GM18502 (cell line): ENCODE measurements around the gene COL18A1.

Source experiments
- ATAC-seq: cut with Tn5 transposase; IDR thresholded peaks from one replicate; pipeline ENCODE4 v1.9.1; 2021; ENCODE audit warnings: mild to moderate bottlenecking; ENCODE audit not compliant: unreplicated experiment, poor library complexity

COL18A1 gene

DNA sequence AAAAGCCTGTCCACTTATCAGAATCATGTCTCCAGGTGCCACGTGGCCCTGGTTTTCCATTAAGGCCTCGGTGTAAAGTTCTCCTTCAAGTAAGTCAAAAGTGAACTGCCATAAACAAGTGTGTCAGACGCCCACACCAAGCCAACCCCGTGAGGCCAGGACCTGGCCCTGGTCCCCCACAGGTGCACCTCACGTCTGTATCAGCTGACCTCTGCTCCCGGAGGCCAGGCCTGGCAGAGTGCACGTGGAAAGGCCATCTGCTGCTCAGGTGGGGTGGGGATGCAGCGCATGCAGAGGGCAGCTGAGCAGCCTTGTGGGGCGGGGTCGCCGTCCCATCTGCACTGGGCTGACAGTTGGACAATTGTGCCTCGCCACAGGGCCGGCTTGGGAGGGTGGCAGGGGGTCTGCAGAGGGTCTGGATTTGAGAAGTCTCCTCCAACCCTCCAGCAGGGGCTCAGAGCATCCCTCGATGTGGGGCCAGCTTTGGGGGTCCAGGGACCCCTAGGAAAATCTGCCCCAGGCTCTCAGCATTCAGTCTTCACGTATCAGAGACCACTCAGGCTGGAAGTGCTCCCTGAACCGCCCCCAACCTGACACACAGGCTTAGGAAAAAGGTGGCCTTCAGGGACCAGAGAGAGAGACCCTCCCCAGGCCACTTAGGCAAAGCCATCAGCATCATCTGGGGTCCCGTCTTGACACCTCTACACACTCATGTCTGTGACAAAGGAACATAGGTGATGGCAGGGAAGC lies 134.3 kb downstream of the COL18A1 start:
- no peak for ATAC-seq

GRCh38 chr21:45539796-45540600 lies 135.0 kb downstream of the COL18A1 start:
- ATAC-seq = no peak

DNA sequence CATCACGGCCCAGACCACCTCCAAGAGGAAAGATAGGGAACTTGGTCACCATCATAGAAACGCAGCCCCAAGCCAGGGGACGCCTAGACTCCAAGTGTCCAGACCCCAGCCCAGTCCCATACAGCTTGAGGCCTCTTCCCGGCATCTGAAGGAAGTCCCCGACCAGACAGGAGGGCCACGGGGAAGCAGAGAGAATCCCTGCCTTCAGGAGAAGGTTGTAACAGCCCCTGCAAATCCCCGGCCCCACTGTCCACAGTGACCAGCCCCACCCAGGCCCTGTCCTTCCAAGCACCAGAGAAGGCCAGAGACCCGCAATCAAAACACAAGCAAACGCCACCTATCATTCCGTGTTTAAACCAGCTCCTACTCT lies 135.6 kb downstream of the COL18A1 start:
- no peak for ATAC-seq

DNA sequence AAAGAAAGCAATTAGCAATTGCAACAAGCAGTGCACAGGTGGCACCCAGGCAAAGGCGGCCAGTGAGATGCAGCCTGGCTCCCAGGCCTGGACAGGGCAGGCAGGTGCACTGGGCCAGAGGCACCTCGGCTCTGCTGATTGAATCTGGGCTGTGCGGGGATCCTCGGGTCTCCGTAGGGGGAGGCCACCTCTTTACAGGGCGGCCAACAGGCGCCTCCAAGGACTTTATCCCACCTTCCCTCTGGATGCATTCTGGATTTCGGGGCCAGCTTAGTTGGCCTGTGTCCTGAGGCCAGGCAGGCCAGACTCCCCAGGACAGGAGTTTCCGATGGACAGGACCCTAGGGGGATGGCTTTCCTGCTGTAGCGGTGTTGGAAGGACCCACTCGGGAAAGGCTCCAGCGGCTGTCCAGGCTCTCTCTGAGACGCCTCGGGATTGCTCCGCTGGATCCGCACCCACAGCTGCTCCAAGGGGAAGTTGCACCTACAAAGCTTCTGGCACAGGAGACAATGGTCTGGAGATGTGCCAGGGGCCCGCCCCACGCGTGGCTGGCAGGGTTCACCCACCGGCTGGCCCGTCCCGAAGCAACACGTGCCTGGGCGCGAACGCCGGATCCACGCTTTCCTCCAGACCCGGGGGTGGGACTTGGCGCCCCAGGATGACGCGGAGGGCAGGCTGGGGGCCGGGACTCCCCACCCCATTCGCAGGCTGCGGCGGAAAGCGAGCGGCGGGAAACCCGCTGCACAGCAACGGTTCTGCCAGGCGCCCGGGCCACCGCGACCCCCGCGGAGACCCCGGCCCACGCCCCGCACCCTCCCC lies 136.5 kb downstream of the COL18A1 start:
- peak; percentile 62 for ATAC-seq

GRCh38 chr21:45542242-45542666 lies 137.3 kb downstream of the COL18A1 start, which contains the start of gene SLC19A1:
TSS of gene SLC19A1 (minus strand) at chr21:45542440. CDS start at chr21:45537959, 4,481 bp downstream.
- peak; percentile 71 for ATAC-seq

DNA sequence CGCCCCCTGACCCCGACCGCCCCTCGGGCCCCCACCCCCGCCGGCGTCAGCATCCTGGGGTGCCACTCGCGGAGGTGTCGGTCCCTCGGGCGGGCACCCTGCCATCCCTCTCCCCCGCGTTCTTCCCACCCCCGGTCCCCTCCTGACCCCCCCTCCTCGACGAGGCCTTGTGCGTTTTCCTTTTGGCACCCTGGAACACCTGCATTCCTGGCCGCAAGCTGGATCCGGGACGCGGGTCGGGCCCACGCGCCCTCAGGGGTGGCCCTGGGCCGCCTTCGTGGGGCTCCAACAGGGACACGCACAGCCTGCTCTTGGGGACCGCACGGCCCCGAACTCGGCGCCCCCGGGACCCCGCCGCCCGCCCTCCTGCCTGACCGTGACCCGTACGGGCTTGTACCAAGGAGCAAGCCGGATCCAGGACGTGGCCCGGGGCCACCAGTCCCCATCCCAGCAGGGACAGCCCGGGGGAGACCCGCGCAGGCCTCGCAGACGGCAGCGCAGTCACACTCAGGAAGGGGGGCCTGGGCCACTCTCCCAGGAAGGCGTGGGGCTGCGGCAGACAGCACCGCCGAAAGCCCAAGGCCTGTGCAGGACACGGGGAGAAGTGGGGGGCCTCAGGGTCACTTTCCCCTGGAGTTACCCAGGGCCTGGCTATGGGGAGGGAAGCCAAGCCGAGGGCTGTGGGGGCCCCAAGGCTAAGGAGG lies 137.9 kb downstream of the COL18A1 start:
- ATAC-seq = peak; percentile 10

DNA sequence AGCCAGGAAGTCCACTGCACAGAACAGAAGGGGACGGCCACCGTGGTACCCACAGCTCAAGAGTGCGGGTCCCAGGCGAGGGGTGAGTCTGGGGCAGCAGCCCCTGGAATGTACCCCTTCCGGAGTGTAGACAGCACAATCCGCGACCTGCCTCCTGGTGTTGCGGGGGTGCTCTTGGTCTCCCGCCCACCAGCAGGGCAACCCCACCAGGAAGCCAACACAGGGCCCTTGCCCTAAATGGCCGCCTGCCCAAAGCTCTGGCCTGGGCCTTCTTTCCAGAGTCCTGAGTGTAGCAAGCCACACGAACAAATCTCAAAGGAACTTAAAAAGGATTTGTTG lies 138.4 kb downstream of the COL18A1 start:
- no peak for ATAC-seq

- ATAC-seq = no peak
Observed at GRCh38 chr21:45543710-45544448, 138.9 kb downstream of the COL18A1 start.

GRCh38 chr21:45544449-45545235 lies 139.7 kb downstream of the COL18A1 start:
- ATAC-seq = no peak

DNA sequence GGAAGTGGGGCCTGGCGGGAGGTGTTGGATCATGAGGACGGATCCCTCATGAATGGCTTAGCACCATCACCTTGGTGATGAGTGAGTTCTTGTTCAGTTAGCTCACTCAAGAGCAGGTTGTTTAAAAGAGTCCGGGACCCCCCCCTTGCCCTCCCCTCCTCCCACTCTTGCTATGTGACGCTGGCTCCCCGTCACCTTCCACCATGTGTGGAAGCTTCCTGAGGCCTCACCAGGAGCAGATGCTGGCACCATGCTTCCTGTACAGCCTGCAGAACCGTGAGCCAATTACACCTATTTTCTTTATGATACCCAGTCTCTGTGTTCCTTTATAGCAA lies 140.2 kb downstream of the COL18A1 start:
- ATAC-seq = no peak

- no peak for ATAC-seq
Observed at GRCh38 chr21:45545691-45546531, 140.9 kb downstream of the COL18A1 start.

- no peak for ATAC-seq
Observed at GRCh38 chr21:45546636-45547544, 141.9 kb downstream of the COL18A1 start.

- no peak for ATAC-seq
Observed at GRCh38 chr21:45547545-45547900, 142.6 kb downstream of the COL18A1 start.

GRCh38 chr21:45548711-45549491 lies 143.9 kb downstream of the COL18A1 start:
- no peak for ATAC-seq

GRCh38 chr21:45549626-45550463 lies 144.9 kb downstream of the COL18A1 start:
- peak; percentile 38 for ATAC-seq
